GM18511 (cell line): ENCODE data around the gene MIA3.
"Not testable (repeated sequence)": the region's sequence is repeated elsewhere in the genome, so short reads cannot be mapped to it uniquely, and the experiment has no call there.

Experiments
- ATAC-seq: cut with Tn5 transposase; IDR thresholded peaks from one replicate; pipeline ENCODE4 v1.9.1; 2021; ENCODE audit warnings: mild to moderate bottlenecking, moderate library complexity; ENCODE audit not compliant: unreplicated experiment

Gene MIA3

DNA sequence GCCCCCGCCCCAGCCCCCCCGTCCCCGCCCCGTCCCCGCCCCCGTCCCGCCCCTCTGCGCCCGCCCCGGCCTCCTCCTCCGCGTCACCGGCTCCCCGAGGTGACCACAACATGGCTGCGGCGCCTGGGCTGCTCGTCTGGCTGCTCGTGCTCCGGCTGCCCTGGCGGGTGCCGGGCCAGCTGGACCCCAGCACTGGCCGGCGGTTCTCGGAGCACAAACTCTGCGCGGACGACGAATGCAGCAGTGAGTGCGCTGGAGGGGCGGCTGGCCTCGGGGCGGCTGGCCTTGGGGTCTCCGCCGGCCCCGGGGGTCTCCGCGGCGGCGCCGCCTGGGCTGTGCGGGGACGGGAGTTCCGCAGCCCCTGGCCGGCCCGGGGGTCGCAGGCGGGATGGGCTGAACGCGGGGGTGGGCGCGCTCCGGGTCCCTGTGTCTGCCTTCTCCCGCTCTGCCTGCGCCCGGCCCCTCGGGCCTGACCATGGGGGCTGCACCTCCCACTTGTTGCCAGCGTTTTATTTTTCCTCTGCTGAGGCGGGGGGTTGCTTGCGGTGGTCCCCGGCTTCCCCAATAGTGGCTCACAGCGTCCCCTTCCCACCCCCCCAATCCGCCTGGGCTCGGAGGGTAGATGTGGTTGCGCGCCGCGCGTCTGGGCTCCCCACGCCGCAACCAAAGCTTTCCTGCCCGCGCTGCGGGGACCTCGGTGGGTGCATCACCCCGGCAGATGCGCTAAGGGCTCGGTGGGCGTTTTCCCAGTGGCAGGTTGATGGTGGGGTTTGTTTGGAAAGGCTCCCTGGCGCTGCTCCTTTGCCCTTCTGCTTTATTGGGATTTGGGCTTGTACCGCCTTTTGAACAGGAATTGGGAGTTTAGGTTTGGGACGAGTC, at the start of gene MIA3:
Gene MIA3, plus strand, starts transcription at position 97 of the 879 bp plus-strand sequence. Its CDS starts 14 bp downstream, at position 111.
- ATAC-seq: peak; percentile 56

GRCh38 chr1:222570837-222571236, 47.1 kb upstream of the MIA3 start:
- no peak for ATAC-seq

GRCh38 chr1:222579316-222579715, 38.6 kb upstream of the MIA3 start:
- ATAC-seq: no peak

- peak; percentile 61 for ATAC-seq
Measured at GRCh38 chr1:222582099-222582774, 35.7 kb upstream of the MIA3 start.

DNA sequence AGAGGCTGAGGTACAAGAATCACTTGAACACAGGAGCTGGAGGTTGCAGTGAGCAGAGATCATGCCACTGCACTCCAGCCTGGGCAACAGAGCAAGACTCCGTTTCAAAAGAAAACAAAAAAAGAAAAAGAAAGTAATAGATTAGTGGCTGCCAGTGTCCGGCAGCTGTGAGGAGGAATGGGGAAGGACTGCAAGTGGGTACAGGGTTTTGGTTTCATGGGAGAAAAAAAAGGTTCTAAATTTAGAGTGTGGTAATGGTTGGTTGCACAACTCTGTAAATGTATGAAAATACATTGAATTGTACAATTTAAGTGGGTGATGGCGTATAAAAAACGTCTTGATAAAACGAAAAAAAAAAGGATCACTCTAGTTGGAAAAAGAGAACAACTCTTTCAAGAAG, 34.8 kb upstream of the MIA3 start:
- ATAC-seq: peak; percentile 89

- no peak for ATAC-seq
Measured at GRCh38 chr1:222586842-222587241, 31.1 kb upstream of the MIA3 start.

GRCh38 chr1:222588135-222588534, 29.8 kb upstream of the MIA3 start:
- ATAC-seq: no peak

- peak; percentile 100 for ATAC-seq
Measured at GRCh38 chr1:222589462-222590302, 28.2 kb upstream of the MIA3 start, which contains the start of gene TAF1A. TAF1A (minus strand) TSS chr1:222589933.

DNA sequence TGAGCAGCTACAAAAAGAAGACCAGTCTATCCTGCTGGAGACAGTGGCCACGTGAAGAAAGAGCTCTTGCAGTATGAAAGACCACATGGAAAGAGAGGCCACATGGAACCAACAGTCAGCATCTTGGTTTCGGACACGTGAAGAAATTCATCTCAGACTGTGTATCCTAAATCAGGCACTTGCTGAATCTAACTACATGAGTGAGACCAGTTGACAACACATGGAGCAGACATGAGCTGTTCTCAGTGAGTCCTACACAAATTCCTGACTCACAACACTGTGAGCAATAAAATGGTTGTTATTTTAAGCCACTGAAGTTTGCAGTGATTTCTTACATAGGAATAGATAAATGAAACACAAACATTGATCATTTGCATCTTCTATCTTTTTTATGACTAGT, 25.7 kb upstream of the MIA3 start:
- no peak for ATAC-seq

GRCh38 chr1:222594789-222595188, 23.1 kb upstream of the MIA3 start:
- no peak for ATAC-seq

DNA sequence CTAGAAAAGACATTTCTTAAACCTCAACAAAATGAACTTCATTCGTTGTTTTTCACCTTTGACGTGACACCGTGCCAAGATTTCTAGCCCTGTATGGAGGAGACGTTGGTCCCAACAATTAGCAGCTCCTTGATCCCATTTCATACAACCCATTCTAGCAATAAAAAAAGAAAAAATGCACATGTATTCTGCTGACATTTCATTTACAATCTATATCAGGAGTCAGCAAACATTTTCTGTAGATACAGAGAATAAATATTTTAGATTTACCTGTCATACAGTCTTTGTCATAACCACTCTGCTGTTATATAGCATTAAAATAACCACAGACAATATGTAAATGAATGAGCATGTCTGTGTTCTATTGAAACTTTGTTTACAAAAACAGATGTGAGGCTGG, 21.2 kb upstream of the MIA3 start:
- ATAC-seq: no peak

- no peak for ATAC-seq
Measured at GRCh38 chr1:222600281-222600680, 17.6 kb upstream of the MIA3 start.

- no peak for ATAC-seq
Measured at GRCh38 chr1:222601257-222601656, 16.6 kb upstream of the MIA3 start.

DNA sequence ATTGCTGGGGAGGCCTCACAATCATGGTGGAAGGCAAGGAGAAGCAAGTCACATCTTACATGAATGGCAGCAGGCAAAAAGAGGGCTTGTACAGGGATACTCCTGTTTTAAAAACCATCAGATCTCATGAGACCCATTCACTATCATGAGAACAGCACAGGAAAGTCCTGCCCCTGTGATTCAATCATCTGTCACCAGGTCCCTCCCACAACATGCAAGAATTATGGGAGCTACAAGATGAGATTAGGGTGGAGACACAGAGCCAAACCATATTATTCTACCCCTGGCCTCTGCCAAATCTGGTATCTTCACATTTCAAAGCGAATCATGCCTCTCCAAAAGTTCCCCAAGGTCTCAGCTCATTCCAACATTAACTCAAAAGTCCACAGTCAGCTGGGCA, 11.1 kb upstream of the MIA3 start:
- ATAC-seq: no peak

DNA sequence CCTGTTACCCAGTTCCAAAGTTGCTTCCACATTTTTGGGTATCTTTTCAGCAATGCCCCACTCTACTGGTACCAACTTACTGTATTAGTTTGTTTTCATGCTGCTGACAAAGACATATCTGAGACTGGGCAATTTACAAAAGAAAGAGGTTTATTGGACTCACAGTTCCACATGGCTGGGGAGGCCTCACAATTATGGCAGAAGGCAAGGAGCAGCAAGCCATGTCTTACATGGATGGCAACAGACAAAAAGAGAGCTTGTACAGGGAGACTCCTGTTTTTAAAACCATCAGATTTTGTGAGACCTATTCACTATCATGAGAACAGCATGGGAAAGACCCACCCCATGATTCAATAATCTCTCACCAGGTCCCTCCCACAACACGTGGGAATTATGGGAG, 8.8 kb upstream of the MIA3 start:
- ATAC-seq: not testable (repeated sequence)

- ATAC-seq: no peak
Measured at GRCh38 chr1:222610728-222611127, 7.2 kb upstream of the MIA3 start.

- ATAC-seq: no peak
Measured at GRCh38 chr1:222613627-222614026, 4.3 kb upstream of the MIA3 start.

DNA sequence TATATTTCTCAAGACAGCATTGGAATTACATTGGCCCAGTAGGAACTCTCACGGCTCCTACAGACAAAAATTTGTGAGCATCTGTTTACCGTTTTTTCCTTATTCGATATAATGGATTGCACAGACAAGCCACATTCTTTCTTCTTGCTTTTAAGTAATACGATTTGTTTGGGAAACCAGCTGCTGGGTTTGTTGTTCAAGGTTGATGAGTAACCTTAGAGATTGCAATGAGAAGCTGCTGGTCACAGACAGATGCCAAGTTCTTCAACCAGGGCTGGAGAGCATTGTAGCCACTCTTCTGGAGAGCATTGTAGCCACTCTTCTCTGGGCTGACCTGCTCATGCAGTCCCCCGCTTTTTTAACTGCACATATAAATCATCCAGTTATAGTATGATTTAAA, 1.4 kb upstream of the MIA3 start:
- no peak for ATAC-seq

GRCh38 chr1:222617367-222617951, 438 bp upstream of the MIA3 start:
- peak; percentile 76 for ATAC-seq

DNA sequence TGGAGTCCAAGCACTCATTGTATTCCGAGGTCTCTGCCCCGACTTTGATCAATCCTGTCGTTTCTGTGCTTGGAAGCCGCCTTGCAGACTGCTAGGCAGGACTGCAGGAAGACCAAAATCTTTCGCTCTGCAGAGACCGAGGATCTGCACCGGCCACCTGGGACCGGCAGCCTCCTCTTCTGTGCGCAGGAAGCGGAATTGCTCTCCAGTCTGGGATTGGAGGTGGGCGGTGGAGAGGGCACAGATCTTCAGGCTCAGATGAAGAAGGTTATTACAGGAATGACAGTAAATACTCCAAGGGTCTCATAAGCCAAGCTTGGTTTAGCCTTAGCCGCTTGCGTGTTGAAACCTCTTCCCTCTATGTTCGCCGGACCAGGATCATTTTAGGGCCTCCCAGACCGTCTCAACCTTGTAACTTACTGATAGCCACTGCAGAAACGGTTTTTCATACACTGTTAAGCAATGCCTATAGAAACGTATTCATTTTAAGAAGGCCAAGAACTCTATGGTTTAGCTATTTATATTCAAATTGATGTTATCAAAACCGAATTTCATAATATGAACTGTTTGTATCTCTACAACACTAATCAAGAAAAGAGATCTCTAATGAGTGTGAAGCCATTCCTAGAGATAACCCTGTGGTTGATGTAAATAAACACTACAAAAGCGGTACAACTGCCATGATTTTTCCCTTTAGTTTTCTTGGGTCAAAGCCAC, 1.1 kb downstream of the MIA3 start:
- ATAC-seq: no peak
